OCI-M2 (cell line): Measurements from ENCODE around the gene ARL15.

Experiments
- DNase-seq: peaks from one replicate; lab custom pipeline; 2025; ENCODE audit not compliant: unreplicated experiment; lab: John Stamatoyannopoulos, UW

ARL15 gene

GRCh38 chr5:54254482-54255198 lies 55.7 kb downstream of the ARL15 start:
- DNase-seq: no peak

- DNase-seq: no peak
Observed at GRCh38 chr5:54251981-54252380, 58.4 kb downstream of the ARL15 start.

GRCh38 chr5:54249210-54250028 lies 61.0 kb downstream of the ARL15 start:
- DNase-seq: no peak

GRCh38 chr5:54247226-54247625 lies 63.1 kb downstream of the ARL15 start:
- no peak for DNase-seq

GRCh38 chr5:54243483-54244080 lies 66.8 kb downstream of the ARL15 start:
- DNase-seq: no peak

GRCh38 chr5:54242297-54242696 lies 68.1 kb downstream of the ARL15 start:
- no peak for DNase-seq

GRCh38 chr5:54234304-54234933 lies 76.0 kb downstream of the ARL15 start:
- DNase-seq: no peak

- no peak for DNase-seq
Observed at GRCh38 chr5:54230936-54231685, 79.3 kb downstream of the ARL15 start.

GRCh38 chr5:54229041-54229780 lies 81.2 kb downstream of the ARL15 start:
- no peak for DNase-seq

GRCh38 chr5:54227759-54228158 lies 82.6 kb downstream of the ARL15 start:
- no peak for DNase-seq

- no peak for DNase-seq
Observed at GRCh38 chr5:54227109-54227508, 83.3 kb downstream of the ARL15 start.

GRCh38 chr5:54226215-54226614 lies 84.2 kb downstream of the ARL15 start:
- DNase-seq: no peak

- no peak for DNase-seq
Observed at GRCh38 chr5:54224103-54224826, 86.1 kb downstream of the ARL15 start.

- no peak for DNase-seq
Observed at GRCh38 chr5:54222336-54222735, 88.0 kb downstream of the ARL15 start.

GRCh38 chr5:54221135-54221534 lies 89.2 kb downstream of the ARL15 start:
- DNase-seq: no peak

GRCh38 chr5:54220230-54221040 lies 89.9 kb downstream of the ARL15 start:
- no peak for DNase-seq

GRCh38 chr5:54217826-54218503 lies 92.4 kb downstream of the ARL15 start:
- DNase-seq: no peak

GRCh38 chr5:54215233-54215736 lies 95.1 kb downstream of the ARL15 start:
- DNase-seq: no peak
